Cardiac septum (tissue), 1 donor: ENCODE measurements around the gene OSBP2. TPM values are rescaled to one million over a fixed set of nuclear protein-coding genes. Genes with fewer than 3 reads are reported as not detected.
A peak's percentile ranks its signal among the peaks of the same experiment; 100 is the strongest.
"Not testable (repeated sequence)": the region's sequence is repeated elsewhere in the genome, so short reads cannot be mapped to it uniquely, and the experiment has no call there.

ENCODE experiments used
- DNase-seq: peaks from one replicate; pipeline ENCODE4 v3.0.0-alpha.2; 2020; ENCODE audit warnings: low spot score
- intact Hi-C: fragments of 100-400 bp; cut with DNase I; formaldehyde crosslinking; loops from one replicate; pipeline ENCODE4 v1.14.0; 2022
- total RNA-seq: library from RNA; stranded (reverse); fragmentation: NEBNext Ultra II Directional; extraction: Animal tissue kit (Norgen Biotek cat#: 25700); gene quantifications from one replicate; pipeline ENCODE4 v1.2.1, GENCODE V29; 2021
- donor health status: DM: no; HTN: no; CAD: no.

Gene OSBP2
- total RNA-seq, 1 donor from 2014 or later = 8.9 TPM

DNA sequence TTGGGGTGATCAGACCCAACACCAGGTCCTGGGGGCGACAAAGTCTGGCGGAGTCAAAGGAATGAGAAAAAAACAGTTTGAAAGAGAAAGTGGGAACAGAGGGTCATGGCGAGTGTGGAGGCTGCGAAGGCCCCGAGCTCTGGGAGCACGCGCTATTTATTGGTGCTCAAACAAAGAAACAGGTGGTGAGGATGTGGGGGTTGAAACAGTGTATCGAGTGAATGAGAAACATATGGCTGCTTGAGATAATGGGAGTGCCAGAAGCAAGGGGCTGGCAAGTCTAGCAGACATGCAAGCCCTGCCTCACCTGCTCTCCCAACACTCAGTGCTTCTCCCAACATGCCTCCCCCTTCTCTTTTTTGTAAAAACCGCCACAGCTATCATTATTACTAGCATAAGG, 19.2 kb upstream of the OSBP2 start:
- DNase-seq = no peak
- intact Hi-C loops = no loop called here

DNA sequence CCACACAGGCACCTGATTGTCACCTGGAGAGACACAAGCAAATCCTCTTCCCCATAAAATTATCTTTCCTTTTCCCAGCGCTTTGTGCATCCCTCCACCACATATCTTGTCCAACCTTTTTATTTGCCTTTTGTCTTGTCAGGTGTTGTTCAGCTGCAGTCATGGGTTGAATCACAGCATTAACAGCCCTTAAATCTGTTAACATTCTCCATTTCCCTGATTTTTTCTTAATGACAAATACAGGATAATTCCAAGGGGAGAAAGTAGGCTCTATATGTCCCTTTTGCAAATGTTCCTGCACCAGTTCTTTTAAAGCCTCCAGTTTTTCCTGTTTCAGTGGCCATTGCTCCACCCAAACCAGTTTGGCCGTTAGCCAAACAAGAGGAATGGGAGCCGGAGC, 18.1 kb upstream of the OSBP2 start:
- intact Hi-C loops, DNase-seq: not testable (repeated sequence)

DNA sequence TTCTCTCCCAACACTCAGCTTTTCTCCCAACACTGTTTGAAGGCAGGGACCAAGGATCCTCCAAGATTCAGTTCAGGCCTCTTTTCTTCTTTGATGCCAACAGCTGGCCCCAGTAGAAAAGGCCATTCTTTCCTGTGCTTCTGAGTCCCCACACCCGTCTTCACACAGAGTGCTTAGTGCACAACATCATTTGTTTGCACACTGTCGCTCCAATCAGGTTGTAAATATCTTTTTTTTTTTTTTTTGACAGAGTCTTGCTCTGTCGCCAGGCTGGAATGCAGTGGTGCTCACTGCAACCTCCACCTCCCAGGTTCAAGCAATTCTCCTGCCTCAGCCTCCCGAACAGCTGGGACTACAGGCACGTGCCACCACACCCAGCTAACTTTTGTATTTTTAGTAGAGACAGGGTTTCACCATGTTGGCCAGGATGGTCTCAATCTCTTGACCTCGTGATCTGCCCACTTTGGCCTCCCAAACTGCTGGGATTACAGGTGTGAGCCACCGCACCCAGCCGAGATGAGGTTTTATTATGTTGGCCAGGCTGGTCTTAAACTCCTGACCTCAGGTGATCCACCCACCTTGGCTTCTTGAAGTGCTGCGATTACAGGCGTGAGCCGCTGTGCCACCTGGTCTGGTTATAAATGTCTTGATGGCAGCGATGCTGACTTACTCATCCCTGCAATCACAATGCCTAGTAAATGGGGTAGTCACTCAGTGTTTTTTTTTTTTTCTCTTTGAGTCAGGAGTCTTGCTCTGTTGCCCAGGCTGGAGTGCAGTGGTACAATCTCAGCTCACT, 14.6 kb upstream of the OSBP2 start:
- intact Hi-C loops, DNase-seq: not testable (repeated sequence)

DNA sequence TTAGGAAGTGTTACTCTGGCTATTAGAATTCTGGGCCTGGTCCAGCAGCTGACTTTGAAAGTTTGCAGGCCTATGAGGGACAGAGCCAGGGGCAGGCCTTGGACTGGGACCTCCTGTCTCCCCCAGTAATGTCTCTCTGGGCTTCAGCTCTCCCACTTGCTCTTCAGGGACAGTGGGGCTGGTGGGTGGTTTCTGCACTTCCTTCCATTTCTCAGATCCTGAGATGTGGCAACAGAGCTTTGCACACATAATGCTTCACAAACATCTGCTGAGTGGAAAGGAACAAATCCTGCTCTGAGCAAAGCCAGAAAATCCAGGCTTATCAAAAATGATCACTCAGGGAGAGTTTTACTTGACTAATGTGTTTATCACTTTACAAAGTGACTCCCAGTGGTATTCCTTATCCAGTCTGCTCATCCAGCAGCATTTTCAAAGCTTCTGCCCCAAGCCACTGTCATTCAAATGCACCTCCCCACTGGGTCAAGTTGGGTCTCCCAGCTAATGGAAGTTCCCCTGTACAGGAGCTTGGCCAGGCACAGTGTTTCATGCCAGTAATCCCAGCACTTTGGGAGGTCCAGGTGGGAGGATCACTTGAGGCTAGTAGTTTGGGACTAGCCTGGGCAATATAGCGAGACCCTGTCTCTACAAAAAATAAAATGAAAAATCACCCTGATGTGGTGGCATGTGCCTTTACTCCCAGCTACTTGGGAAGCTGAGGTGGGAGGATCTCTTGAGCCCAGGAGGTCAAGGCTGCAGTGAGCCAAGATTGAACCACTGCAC, 13.5 kb upstream of the OSBP2 start:
- intact Hi-C loops = no loop called here
- DNase-seq = no peak

DNA sequence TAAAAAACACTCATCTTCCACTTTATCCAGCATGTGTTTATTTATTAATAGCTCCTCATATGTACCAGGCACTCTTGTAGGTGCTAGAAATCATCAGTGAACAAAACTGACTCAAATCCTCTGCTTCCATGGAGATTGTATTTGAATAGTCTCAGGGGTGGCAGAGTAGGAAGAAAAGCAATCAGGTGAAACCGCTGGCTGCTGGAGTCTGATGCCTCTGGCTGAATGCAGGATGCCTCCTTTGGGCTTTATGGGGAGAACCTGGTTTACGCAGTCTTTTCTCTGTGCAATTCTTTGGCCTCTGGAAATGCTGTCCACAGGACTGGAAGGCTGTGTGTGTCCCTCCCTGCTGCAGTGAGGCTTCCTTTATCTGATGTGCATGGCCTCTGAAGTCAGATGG, 12.8 kb upstream of the OSBP2 start:
- intact Hi-C loops = no loop called here
- no peak for DNase-seq

DNA sequence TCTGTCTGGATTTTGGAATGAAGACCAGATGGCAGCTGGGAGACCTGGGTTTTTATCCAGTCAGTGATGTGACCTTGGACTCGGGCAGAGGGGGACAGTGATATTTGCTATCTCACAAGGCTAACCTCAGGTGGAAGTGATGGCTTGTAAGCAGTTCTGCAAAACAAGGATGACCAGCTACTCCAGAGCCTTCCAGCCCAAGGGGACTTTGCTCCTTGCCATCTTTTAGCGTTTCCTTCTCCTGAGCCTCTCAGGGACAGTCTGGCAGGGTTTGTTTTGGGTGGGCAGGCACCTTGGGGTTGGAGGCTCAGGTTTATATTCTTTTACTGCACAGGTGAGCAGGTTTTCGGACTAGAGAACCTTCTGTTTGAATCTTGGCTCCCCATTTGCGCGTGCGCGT, 9.5 kb upstream of the OSBP2 start:
- intact Hi-C loops = no loop called here
- DNase-seq = no peak

DNA sequence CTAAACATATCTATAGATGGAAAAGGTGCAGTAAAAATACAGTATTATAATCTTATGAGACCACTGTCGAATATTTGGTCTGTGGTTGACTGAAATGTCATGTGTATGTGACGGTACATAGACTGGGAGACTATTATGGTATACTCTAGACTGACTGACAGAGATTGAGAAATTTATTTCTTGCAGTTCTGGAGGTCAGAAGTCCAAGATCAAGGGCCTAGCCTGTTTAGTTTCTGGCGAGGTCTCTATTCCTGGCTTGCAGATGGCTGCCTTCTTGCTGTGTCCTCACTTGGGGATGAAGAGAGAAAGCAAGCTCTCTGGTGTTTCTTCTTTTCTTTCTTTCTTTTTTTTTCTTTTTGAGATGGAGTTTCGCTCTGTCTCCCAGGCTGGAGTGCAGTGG, 7.3 kb upstream of the OSBP2 start:
- intact Hi-C loops = no loop called here
- DNase-seq = no peak

DNA sequence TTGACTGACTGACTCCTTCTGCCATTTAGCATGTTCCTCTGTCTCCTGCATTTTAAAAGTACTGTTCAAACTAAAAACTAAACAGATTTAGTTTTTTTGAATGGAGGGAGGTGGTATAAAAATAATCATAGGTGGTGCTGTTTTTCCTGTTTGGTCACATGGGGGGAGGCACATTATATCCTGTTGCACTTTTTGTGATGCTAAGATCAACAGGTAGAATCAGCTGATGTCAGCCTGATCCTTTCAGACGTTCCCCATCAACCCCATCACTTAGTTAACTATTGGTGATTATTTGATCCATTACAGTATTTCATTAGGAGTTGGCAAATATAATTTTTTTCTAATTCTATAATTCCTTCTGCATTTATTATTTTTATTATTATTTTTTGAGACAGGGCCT, 5.1 kb upstream of the OSBP2 start:
- intact Hi-C loops = no loop called here
- no peak for DNase-seq

DNA sequence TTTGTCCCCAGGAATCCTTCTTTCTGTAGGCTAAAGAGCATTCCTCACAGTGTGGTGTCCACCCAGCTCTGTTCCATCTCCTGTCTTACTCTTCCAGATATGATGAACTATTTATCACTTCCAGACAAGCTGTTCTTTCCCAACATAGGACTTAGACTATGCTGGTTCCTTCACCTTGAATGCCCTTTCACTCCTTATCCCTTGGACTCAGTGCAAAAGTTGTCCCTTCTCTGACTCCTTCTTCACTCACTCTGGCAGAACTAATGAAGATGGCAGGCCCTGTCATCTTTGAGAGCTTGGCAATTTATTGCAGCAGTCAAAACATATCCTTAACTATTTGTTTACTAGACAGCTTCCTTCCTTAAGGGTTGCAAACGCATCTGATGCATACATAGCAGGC, 3.5 kb upstream of the OSBP2 start:
- no peak for DNase-seq

DNA sequence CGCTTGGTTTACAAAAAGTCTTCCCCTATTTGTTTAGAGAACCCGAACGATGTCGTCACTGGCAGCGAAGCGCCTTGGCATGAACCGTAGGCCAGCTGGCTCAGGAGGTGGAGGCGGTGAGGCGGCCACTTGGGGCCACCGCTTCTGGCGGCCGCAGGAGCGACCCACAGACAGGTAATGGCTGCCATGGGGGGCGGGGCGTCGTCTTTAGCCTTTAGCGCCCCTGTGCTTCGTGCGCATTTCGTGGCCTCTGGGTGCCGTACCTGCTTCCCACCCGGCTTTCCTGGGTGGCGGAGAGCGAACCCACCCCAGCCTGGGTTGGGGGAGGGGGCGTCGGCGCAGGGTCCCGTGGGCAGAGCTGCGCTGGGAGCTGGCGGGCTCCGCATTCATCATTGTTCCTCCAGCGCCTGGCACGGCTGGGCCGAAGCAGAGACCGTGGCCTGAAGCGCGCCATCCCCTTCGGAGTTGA, 469 bp upstream of the OSBP2 start:
- intact Hi-C loops = no loop called here

More for the DNA sequence above, 3.5 kb upstream of the OSBP2 start:
- intact Hi-C loops = no loop called here

DNA sequence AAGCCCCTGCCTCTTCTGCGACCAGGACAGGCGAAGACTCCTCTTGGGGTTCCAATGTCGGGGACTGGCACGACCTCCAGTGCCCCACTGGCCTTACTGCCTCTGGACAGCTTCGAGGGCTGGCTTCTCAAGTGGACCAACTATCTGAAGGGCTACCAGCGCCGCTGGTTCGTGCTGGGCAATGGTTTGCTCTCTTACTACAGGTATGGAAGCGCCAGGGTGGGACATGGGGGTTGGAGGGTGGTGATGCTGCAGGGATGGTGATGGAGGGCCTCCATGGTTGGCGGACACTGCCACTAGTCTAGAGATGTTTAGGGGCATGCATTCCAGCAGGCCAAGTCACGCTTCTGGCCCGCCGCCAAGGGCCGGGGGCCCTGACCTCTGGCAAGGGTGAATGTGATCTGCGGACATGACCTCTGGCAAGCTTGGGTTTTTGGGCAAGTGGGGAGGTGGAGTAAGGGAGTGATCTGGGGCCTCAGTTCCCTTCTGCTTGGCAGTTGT, 727 bp downstream of the OSBP2 start:
- intact Hi-C loops = no loop called here
- DNase-seq = no peak

More for the DNA sequence above, 469 bp upstream of the OSBP2 start:
- peak; percentile 74 for DNase-seq

DNA sequence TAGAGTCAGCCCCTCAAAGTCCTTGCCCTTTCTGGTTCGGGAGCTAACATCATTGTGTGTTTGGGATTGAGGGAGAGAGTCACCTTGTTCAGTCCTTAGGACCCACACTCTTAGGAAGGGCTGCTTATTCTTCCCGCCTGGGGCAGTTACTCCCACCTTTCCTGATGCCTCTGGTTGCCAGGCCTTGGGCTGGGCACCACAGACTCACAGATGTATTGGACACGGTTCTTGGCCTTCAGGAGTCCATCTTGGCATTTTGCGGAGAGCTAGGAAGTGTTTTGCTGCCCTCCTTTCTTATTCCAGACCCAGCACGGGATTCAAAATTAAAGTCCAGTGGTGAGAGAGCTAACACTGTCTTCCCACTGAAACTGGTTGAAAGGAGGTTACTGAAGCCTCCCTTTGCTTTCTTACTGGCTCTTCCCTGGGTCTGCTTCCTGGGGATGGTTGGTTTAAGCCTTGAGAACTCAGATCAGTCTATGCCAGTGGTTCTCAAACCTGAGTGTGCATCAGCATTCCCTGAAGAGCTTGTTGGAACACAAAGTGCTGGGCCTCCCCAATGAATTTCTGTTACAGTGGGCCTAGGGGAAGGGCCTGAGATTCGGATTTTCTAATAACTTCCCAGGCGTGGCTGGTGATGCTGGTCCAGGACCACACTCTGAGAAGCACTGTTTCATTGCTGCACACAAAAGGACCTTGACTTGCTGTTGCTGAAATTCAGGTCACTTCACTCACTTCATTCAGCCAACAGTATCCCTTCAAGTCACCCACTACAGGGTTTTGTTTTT, 1.4 kb downstream of the OSBP2 start:
- intact Hi-C loops = no loop called here
- no peak for DNase-seq

DNA sequence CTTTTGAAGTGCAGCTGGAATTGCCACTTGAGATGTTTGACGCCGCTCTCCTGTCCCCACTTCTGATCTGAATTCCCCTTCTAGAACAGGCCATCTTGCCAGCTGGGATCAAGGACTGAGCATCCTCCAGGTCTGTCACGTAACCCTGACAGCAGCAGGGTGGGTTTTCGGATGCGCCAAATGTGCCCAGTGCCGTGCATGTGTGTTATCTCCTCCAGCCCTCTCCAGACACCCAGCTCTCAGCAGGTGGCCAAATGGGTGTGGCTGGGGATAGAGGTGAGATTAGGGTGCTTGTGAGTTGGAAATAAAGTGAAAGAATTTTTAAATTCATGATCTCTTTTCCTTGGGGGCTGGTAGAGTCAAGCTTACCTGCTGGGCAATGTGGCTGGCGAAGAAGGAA, 3.3 kb downstream of the OSBP2 start:
- peak; percentile 46 for DNase-seq
- intact Hi-C loops = no loop called here

DNA sequence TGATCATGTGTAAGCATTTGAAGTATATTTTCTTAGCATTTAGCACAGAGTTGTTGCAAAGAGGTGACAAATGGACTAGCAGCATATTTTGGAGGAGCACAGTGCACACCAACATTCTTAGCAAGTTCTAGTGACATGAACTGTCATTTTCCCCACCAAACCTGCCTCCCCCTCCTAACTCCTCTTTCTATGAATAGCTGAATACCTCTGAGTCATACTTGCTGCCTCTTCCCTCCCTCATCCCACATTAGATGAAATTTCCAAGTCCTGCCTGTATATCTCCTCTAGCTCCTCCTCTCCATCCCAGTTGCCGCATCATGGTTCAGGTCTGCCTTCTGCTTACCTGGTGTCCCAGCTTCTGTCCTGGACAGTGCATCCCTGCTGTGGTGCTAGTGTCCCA, 7.2 kb downstream of the OSBP2 start:
- DNase-seq = peak; percentile 17
- intact Hi-C loops = no loop called here

DNA sequence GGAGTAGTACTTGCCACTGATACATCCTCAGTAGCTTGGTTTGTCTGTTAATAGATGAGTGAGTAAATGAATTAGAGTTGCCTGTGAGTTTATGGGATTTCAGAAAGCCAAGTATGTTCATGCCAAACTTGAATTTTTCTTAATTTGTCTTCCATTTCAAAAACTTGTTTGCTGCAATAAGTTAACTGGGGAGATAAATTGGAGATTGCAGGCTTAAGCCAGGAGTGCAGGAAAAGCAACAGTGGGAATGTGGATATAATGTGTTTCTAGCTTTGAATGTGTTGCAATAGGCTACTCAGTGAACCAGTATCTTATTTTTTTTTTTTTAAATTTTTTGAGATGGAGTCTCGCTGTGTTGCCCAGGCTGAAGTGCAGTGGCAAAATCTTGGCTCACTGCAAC, 8.2 kb downstream of the OSBP2 start:
- DNase-seq = no peak
- intact Hi-C loops = no loop called here

DNA sequence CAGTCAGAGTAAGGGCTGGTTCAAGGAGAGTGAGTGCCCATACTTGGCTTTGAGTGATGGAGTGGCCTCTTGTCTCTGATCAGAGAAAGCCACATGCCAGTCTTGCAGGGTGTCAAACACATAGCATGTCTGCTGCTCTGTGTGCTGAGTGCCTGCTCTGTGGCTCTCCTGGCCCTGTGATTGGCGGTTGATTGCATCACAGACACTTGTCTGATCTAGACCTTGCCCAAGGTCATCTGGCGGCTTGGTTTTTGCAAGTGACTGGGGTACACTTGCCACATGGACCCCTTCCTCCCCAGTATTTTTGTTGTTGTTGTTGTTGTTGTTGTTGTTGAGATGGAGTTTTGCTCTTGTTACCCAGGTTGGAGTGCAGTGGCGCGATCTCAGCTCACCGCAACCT, 10.3 kb downstream of the OSBP2 start:
- intact Hi-C loops = no loop called here
- DNase-seq = peak; percentile 63

DNA sequence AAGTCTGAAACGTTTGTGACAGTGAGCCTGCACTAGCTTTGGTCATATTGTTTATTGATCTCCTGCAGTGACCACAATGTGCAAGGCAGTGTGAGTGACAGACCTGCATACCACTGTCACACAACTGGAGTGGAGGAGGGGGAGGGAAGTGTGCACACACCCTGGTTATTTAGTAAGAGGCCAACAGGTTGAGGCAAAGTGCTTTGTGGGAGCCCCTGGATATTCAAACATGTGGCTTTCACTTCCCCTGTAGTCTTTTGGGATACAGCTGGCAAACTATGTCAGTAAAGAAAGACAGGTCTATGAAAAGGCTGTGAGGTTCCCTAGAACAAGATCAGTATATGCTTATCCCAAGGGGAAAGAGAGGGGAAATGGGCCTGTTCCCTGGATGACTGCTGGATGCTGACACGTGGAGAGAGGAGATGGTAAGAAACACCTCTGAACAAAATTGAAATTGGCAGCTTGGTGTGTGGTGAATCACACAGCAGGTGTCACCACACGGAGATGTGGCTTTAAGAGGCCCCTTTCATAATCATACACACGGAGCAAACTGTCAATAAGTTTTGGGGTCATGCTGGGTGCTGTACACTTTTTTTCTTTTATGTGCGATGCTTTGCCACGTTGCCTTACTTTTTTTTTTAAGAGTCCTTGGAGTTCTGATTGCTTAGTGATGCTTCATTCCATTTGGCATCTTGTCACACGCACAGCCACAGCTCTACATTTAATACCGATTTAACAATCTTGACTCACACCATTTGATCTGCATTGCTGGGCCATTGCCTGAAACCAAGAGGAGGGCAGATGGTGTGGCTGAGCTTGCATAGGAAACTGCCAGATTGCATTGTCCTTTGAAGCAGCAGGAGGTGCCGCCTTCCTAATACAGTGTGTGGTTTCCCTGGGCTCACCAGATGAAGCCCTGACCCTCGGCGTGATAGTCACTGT, 11.3 kb downstream of the OSBP2 start:
- DNase-seq = peak; percentile 35

DNA sequence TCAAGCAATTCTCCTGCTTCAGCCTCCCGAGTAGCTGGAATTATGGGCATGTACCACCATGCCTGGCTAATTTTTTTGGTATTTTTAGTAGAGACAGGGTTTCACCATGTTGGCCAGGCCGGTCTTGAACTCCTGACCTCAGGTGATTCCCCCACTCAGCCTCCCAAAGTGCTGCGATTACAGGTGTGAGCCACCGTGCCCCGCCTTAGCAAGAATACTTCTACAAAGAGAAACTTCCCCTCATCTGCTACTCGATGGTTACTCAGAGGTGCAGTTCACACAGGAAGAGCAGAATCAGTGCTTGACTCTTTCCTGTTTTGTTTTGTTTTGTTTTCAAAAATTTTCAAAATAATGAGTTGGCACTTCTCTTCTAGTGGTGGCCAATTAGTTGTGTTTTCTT, 15.3 kb downstream of the OSBP2 start:
- intact Hi-C loops, DNase-seq: not testable (repeated sequence)

More for the DNA sequence above, 11.3 kb downstream of the OSBP2 start:
- intact Hi-C loops = no loop called here

DNA sequence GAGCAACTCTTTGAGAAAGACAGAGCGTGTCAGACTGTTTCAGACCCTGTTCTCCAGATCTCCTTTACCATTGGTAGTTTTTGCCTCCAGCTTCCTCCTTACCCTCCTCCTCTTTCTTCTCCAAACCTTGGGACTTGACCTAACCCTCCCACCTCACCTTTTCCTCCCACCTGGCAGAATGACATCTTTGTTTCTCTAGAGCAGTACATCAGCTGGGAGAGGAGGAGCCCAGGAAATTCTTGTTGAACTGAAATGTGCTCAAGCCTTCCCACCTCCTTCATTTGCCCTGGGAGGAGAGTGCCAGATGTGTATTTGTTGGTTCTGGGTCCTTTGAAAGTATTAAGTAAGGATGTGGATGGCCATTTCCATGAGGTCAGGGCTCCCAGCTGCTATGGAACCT, 17.4 kb downstream of the OSBP2 start:
- intact Hi-C loops = no loop called here
- no peak for DNase-seq
